ENCODE results near the gene THRSP. TPM values are rescaled to one million over a fixed set of nuclear protein-coding genes. Genes with fewer than 3 reads are reported as not detected.
"Not testable (repeated sequence)": the region's sequence is repeated elsewhere in the genome, so short reads cannot be mapped to it uniquely, and the experiment has no call there.

THRSP gene
- not detected in 2 replicates for total RNA-seq
- long read RNA-seq = 0 reads

GRCh38 chr11:78063440-78064181 is at the start of gene THRSP:
Gene THRSP (plus strand): TSS chr11:78063861. CDS start chr11:78063882, 21 bp downstream.
- Mint-ChIP-seq H3K9me3 (ENCODE audit: unreplicated experiment) (no peaks in the 10 kb centered on the region), H3K4me3 (ENCODE audit: unreplicated experiment) (no peak within 1 kb of the TSS), H3K27me3 (ENCODE audit: unreplicated experiment) (no peaks in the 10 kb centered on the region), H3K36me3 (ENCODE audit: unreplicated experiment) (peaks cover 11% of the 10 kb centered on the region), H3K4me1 (ENCODE audit: unreplicated experiment) (peaks cover 13% of the 10 kb centered on the region), H3K27ac (ENCODE audit: unreplicated experiment) (no peak within 1 kb of the TSS)
- no peak for DNase-seq (ENCODE audit: extremely low spot score, unreplicated experiment)
- no peak for TF ChIP-seq CTCF (IDR thresholded peaks at IDR 0.05)

GRCh38 chr11:78014937-78015520 is 48.6 kb upstream of the THRSP start:
- not testable (repeated sequence) for H3K9me3 Mint-ChIP-seq (ENCODE audit: unreplicated experiment); H3K4me1 Mint-ChIP-seq (ENCODE audit: unreplicated experiment); H3K27me3 Mint-ChIP-seq (ENCODE audit: unreplicated experiment); DNase-seq (ENCODE audit: extremely low spot score, unreplicated experiment); H3K36me3 Mint-ChIP-seq (ENCODE audit: unreplicated experiment); H3K4me3 Mint-ChIP-seq (ENCODE audit: unreplicated experiment); H3K27ac Mint-ChIP-seq (ENCODE audit: unreplicated experiment)

- Mint-ChIP-seq H3K4me3 (ENCODE audit: unreplicated experiment) (no peak overlapping the region), H3K27ac (ENCODE audit: unreplicated experiment) (no peak overlapping the region)
- no peak for TF ChIP-seq CTCF (IDR thresholded peaks at IDR 0.05)
Observed at GRCh38 chr11:78015878-78016277, 47.8 kb upstream of the THRSP start.

GRCh38 chr11:78019808-78020207 is 43.9 kb upstream of the THRSP start:
- H3K27me3 Mint-ChIP-seq (ENCODE audit: unreplicated experiment) = peaks cover 2% of the 10 kb centered on the region
- H3K4me3 Mint-ChIP-seq (ENCODE audit: unreplicated experiment) = no peak overlapping the region
- no peak for DNase-seq (ENCODE audit: extremely low spot score, unreplicated experiment)
- H3K9me3 Mint-ChIP-seq (ENCODE audit: unreplicated experiment) = no peaks in the 10 kb centered on the region
- no peak for TF ChIP-seq CTCF (IDR thresholded peaks at IDR 0.05)
- no peaks in the 10 kb centered on the region for H3K36me3 Mint-ChIP-seq (ENCODE audit: unreplicated experiment)
- no peak overlapping the region for H3K27ac Mint-ChIP-seq (ENCODE audit: unreplicated experiment)
- H3K4me1 Mint-ChIP-seq (ENCODE audit: unreplicated experiment) = peaks cover 18% of the 10 kb centered on the region

More at GRCh38 chr11:78015878-78016277, 47.8 kb upstream of the THRSP start:
- Mint-ChIP-seq H3K36me3 (ENCODE audit: unreplicated experiment) (no peaks in the 10 kb centered on the region), H3K27me3 (ENCODE audit: unreplicated experiment) (no peaks in the 10 kb centered on the region), H3K9me3 (ENCODE audit: unreplicated experiment) (no peaks in the 10 kb centered on the region), H3K4me1 (ENCODE audit: unreplicated experiment) (peaks cover 11% of the 10 kb centered on the region)
- DNase-seq (ENCODE audit: extremely low spot score, unreplicated experiment) = no peak

- Mint-ChIP-seq H3K9me3 (ENCODE audit: unreplicated experiment) (no peaks in the 10 kb centered on the region), H3K27me3 (ENCODE audit: unreplicated experiment) (peaks cover 2% of the 10 kb centered on the region), H3K27ac (ENCODE audit: unreplicated experiment) (no peak overlapping the region), H3K36me3 (ENCODE audit: unreplicated experiment) (no peaks in the 10 kb centered on the region), H3K4me3 (ENCODE audit: unreplicated experiment) (no peak overlapping the region), H3K4me1 (ENCODE audit: unreplicated experiment) (peaks cover 18% of the 10 kb centered on the region)
- TF ChIP-seq CTCF (IDR thresholded peaks at IDR 0.05) = no peak
- no peak for DNase-seq (ENCODE audit: extremely low spot score, unreplicated experiment)
Observed at GRCh38 chr11:78020246-78020645, 43.4 kb upstream of the THRSP start.

Measured in osteocyte (in vitro differentiated cells).